ENCODE results near the gene MOGAT1.
A peak's percentile ranks its signal among the peaks of the same experiment; 100 is the strongest.
"Not testable (repeated sequence)": the region's sequence is repeated elsewhere in the genome, so short reads cannot be mapped to it uniquely, and the experiment has no call there.

Gene MOGAT1

DNA sequence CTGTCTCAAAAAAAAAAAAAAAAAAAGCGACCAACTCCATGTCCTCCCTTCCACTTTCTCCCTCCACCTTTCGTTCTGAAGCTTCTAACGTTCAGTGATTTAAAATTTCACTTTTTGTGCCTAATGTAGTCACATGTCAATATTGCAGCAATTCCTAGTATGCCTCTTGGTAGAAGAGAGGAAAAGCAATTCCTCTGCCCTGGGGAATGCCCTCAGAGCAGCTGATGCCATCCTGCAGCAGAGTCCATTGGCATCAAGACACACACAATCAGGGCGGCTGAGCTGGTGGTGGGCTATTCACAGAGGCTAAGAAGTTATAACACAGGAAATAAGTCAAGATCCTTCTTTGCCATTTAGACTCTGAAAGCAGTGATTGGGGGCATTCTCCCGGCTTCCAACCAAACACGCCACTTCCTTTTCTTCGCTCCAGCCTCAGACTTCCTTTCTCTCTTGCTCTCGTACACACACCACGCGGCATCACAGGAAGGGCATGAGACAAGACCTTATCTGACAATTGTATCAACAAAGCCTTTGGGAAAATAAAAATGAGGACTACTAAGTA, 71.9 kb downstream of the MOGAT1 start:
- DNase-seq, result no peak

DNA sequence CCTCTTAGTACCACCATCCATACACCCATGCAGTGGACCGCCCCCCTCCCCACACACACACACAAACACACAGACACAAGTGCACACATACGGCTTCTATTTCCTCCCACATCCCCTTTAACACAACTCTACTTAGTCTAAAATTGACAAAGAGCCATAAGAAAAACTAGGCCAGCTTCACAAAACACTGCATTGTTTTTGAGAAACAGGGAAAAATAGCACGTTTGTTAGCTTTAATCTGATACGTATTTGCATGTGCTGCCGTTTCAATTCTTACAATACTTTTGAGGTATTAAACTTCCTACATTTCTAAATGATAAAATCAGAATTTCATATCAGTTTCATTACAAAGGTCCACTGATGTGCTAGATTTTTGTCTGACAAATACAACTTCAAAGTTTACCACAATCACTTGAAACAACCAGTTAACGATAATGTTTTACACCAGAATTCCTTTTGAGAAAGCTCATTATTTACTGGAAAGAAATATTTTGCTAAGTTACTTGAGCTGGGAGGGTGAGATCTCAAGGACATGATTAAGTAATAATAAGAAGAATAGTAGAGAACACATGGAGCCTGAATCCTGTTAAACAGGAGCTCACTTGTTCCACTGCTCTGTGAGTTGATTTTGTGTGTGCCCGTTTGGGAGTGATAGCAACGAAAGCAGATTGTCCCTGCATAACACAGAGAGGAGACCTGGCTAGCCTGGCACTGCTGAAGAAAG, 74.5 kb downstream of the MOGAT1 start:
- DNase-seq, result no peak

DNA sequence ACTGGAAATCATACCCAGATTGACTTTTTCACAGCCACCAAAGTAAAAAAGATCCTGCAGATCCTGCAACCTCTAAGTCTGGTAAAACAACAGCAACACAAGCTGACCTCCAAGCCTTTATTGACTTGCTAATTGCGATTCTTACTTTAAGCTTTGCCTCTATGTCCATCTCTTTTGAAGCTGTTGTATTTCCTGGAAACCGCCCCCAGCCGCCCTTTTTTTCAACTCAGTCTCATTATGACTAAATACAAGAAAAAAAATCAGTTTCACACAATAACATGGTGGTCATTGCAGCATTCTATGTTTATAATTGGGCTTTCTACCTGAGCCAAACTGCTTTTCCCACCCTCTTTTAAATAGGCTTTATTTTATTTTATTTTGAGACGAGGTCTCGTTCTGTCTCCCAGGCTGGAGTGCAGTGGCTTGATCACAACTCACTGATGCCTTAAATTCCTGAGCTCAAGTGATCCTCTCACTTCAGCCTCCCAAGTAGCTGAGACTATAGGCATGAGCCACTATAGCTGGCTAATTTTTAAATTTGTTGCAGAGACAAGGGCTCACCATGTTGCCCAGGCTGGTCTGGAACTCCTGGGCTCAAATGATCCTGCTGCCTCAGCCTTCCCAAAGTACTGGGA, 76.2 kb downstream of the MOGAT1 start:
- DNase-seq, result no peak

DNA sequence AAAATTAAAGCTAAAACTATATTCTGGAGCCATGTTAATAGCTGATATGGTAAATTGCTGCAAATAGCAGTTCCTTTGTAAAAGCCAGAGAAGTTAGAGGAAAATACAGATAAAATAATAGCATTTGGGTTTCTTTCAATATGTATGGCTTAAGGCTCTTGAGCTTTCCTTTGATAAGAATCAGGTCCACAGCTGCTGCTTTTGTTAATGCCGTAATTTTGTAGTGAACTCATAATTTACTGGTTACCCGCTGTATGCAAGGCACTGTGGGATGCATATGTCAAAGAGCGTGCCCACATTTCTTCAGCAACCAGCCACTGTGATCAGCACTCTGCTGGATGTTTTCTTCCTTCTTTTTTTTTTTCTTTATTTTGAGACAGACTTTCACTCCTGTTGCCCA, 79.1 kb downstream of the MOGAT1 start:
- DNase-seq, result no peak

DNA sequence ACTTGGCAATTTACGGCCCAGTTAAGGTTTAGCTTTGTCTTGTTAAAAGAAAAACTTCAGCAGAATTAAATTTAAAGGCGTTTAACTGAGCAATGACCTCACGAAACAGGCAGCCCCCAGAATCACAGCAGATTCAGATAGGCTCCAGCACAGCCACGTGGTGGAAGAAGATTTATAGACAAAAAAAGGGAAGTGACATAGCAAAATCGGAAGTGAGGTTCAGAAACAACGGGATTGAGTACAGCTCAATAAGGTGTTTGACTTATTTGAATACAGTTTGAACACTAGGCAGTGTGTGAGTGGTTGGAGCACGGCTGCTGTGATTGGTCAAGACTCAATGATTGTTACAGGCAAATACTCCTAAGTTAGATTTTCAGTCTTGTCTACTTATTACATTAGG, 79.8 kb downstream of the MOGAT1 start:
- no peak for DNase-seq

DNA sequence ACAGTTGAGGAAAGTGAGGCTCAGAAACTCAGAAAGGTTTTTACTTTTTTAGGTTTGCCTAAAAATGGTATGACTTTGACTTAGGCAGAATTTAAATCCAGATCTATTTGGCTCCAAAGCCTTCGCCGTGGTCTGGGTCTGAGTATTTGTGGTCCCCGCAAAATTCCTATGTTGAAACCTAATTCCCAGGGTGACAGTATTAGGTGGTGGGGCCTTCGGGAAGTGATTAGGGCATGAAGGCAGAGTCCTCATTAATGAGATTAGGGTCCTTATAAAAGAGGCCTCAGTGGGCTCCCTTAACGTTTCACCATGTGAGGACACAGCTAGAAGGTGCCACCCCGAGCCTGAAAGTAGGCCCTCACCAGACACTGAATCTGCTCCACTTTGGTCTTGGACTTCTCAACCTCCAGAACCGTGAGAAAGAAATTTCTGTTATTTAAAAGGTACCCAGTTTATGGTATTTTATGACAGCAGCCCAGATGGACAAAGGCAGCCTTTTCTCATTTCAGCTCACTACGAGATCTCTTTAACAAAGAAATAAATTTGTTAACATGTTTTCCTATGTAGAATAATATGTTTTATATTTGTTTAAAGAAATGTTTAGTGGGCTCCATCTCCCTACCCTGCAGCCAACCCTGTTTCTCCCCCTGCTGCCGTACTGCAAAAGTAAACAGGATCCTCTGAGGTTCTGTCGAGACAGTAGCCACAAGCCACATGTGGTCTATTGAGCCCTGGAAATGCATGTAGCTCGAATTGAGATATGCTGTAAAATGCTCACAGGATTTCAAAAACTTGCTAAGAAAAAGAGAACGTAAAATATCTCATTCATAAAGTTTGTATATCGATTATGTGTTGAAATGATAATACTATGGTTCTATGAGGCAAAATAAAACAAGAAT, 80.6 kb downstream of the MOGAT1 start:
- no peak for DNase-seq

DNA sequence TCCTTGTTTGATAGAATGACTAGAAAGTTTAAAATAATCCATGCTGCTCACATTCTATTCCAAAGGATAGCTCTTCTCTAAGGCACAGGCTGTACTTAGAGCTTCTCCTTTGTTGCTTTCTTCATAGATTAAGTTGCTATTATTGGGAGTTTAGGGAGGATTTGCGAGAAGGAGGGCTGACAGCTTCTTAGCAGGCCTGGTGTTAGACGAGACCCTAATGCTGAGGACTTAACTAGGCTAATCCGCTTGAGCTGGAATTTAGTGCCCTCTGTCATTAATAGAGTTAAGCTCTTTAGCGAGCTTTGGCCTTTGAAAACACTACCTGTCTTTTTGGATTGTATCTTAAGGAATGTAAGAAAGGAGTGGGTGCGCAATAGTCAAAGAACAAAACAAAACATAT, 81.3 kb downstream of the MOGAT1 start:
- DNase-seq, result no peak

DNA sequence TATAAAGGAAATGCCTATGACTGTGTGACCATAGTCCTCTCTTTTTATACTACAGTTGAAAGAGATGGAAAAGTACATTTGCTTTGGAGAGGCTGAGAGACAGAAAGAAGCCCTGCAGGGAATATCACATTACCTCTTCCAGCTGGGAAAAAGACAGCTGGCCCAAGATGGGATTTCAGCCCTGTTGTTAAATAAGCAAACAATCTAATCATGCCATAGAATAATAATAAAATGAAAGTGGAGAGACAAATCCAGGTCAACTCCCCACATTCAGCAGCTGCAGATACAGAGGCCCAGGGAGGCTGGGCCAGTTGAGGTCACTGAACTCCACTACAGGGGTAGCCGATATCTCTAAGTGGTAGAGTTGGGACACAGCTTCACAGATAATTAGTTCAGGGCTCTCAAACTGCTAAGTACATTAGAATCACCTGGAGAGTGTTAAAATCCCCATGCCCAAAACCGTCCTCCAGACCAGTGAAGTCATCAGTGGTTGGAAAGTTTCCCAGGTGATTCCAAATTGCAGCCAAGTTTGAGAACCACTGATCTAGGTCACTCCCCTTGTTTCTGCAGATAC, 81.9 kb downstream of the MOGAT1 start:
- DNase-seq, result peak; percentile 38

DNA sequence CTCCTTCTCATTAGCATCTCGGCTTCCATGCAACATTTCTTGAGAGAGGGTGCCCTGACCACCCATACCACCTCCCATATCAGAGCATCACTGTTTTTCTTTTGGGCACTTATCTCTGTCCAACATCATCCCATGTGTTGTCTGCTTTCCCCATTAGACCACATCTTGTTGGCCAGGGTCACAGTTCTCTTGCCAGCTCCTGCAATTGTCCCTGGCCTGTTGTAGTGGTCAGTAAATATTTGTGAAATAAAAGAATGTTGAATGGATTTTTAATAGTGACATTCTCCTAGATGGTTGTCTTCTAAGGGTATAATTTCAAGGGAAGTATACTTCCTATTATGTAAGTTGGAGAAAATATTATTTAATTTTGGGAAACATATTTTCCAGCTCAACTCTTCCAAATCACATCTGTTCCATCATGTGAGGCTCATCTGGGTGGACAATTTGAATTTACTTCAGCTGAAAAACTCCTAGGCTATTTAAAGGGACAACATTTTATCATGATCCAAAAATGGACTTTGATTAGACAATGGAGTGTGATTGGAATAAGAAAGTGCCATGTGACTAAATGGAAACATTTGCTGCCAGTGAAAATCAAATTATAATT, 83.0 kb downstream of the MOGAT1 start:
- DNase-seq, result no peak

DNA sequence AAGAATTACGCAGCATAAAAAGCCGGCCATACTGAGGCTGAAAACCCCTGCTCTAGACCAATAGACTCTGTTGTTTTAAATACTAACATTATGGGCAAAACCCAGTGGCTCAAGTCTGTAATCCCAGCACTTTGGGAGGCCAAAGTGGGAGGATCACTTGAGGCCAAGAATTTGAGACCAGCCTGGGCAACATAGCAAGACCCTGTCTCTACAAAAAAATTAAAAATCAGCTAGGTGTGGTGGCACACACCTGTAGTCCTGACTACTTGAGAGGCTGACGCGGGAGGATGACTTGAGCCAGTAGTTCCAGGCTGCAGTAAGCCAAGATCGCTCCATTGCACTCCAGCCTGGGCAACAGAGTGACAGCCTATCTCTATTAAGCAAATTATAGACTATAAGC, 84.1 kb downstream of the MOGAT1 start:
- not testable (repeated sequence) for DNase-seq

DNA sequence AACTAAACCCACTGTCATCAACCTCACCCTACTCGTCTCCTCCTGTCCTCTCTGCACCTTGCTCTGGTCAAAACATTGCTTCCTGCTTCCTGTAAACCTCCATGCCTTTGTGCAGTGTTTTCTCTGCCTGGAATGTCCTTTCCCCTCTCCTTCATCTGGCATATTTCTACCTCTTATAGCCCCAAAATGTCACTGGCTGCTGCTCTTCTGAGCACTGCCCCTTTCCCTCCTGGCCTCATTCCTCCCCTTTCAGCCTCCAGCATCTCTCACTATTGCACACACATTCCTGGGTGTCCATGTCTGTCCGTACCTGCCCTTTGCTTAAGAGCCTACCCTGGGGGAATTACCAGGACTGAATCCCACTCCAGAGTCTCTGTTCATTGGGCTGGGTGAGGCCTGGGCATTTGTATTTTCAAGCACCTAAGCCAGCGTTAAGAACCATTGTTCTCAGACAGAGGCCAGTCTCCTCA, 84.9 kb downstream of the MOGAT1 start:
- no peak for DNase-seq

DNA sequence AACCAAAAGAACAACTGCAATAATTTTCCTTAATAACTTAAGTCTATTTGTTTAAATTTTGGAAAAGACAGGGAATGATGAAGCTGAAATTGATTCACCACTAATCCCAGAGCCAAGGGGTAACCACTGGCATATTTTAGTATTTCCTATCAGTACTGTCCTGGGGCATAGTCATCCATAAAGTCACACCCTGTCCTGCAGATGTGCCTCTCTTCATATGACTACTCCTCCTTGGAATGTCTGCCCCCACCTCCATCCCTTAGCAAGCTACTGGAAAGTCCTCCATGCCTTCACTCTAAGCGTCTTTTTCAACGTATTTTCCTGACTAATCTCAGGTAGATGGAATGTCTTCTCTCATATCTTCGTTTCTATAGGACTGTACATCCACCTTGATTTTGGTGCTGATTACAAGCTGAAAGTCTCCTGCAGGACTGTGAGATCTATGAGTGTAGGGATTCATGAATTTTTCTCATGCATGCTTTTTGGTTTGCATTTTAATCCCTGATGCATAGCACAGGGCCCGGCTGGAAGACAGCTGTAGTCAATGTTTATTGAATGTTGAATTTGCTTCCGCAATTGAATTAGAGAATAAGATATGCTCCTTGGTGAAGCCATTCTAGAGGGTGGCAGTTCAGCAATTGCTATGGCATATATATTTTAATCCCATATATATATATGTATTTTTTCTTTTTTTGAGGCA, 85.6 kb downstream of the MOGAT1 start:
- no peak for DNase-seq
